Glomerular endothelial cell (primary cell): ENCODE data around the gene HNRNPM. TPM values are rescaled to one million over a fixed set of nuclear protein-coding genes. Genes with fewer than 3 reads are reported as not detected.
"Not testable (repeated sequence)": the region's sequence is repeated elsewhere in the genome, so short reads cannot be mapped to it uniquely, and the experiment has no call there.

ENCODE experiments used
- DNase-seq: peaks from one replicate; pipeline ENCODE4 v3.0.0-alpha.2; 2011; ENCODE audit warnings: low read depth, low spot score; ENCODE audit errors: extremely low read depth
- total RNA-seq: library from RNA; depleted of rRNA; stranded (reverse); fragments of >200 nt; gene quantifications from 2 replicates; pipeline ENCODE4 v1.2.3, GENCODE V29; 2015

HNRNPM gene
- total RNA-seq, 1 donor from 2014 or later, result 136 TPM

DNA sequence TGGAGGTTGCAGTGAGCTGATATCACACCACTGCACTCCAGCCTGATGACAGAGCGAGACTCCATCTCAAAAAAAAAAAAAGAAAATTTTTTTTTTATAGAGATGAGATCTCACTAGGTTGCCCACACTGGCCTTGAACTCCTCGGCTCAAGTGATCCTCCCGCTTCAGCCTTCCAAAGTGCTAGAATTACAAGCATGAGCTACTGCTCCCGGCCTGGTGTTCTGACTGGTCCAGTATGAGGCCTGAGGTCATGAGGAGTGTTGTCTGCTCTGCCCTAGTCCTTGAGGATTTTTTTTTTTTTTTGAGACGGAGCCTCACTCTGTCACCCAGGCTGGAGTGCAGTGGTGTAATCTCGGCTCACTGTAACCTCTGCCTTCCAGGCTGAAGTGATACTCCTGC lies 19.4 kb upstream of the HNRNPM start:
- not testable (repeated sequence) for DNase-seq

GRCh38 chr19:8426283-8426682 lies 18.5 kb upstream of the HNRNPM start:
- no peak for DNase-seq

DNA sequence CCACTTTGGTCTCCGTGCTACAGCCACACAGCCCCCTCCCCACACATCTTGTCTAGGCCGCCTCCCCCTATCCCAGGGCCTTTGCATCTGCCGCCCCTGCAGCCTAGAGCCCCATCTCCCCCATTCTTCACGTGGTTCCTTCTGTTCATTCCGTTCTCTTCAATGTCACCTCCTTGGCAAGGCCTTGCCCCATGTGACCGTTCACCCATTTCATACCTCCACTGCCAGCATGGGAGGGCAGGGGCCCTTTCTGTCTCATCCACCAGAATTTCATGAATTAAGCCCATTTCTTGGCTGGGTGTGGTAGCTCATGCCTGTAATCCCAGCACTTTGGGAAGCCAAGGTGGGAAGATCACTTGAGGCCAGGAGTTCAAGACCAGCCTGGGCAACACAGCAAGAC lies 15.7 kb upstream of the HNRNPM start:
- DNase-seq, result no peak

GRCh38 chr19:8429826-8430225 lies 14.9 kb upstream of the HNRNPM start:
- DNase-seq, result no peak

GRCh38 chr19:8430650-8431049 lies 14.1 kb upstream of the HNRNPM start:
- DNase-seq, result no peak

- no peak for DNase-seq
Measured at GRCh38 chr19:8438236-8438635, 6.5 kb upstream of the HNRNPM start.

DNA sequence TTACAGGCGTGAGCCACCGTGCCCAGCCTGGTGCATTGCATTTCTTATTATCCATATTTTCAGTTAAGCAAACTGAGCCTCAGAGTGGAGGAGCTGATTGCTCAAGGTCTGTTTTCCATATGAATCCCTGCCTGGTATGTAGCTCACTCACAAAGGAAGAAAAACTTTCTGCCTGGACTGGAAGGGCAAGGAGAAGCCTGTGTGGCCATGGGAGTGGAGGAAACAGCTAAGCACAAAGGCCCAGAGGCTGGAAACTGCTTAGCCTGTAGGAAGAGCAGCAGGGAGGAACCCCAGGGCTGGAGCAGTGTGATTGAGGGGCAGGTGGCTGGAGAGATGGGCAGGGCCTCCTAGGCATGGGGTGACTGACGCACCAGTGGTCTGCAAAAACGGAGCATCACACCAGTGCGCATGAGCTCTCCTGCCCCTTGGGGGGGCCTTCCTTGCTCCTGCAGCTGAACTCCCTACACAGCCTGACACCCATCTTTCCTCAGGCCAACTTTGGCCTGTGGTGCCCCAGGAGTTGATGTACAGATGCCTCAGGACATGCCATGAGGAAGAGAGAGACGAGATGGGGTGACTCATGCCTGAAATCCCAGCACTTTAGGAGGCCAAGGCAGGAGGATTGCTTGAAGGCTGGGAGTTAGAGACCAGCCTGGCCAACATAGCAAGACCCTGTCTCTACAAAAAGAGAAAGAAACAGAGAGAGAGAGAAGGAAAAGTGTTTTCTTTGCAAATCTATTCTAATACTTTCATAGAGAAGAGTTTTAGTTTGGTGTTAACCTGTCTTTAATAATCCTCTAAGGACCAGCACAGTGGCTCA lies 2.8 kb upstream of the HNRNPM start:
- no peak for DNase-seq

- DNase-seq, result not testable (repeated sequence)
Measured at GRCh38 chr19:8444140-8444676, 567 bp upstream of the HNRNPM start.

- no peak for DNase-seq
Measured at GRCh38 chr19:8445488-8446001, 770 bp downstream of the HNRNPM start.

- DNase-seq, result no peak
Measured at GRCh38 chr19:8446061-8446709, 1.4 kb downstream of the HNRNPM start.

DNA sequence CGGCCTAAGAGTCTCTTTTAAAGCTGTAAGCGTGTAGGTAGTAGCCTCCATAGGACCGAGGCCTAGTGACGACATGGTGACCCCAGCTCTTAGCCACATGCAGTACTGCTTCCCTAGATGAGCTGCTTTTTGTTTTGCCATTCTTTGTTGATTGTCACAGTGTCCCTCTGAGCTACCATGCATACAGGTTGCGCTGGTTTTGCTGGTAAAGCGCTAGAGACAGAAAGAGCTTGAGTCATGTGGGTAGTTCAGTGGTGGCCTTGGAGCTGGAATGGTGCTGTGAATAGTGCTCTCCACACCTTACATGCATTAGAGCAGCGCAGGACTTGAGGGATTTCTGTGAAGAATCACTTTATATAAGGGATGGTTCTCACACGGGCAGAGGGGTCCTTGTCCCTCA lies 5.1 kb downstream of the HNRNPM start:
- no peak for DNase-seq

DNA sequence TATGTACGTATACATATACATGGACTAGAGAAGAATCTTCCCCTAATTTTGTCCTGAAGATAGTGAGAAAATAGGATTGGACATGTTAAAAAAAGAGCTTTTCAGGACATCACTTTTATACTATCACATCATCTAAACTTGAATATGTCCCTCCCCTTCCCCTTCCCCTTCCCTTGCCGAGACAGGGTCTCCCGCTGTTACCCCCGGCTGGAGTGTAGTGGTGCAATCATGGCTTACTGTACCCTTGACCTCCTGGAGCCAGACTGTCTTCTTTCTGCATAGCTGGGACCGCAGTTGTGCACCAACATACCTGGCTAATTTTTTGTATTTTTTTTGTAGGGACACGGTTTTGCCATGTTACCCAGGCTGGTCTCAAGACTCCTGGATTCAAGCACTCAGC lies 6.6 kb downstream of the HNRNPM start:
- no peak for DNase-seq

- DNase-seq, result no peak
Measured at GRCh38 chr19:8451885-8452284, 7.1 kb downstream of the HNRNPM start.

DNA sequence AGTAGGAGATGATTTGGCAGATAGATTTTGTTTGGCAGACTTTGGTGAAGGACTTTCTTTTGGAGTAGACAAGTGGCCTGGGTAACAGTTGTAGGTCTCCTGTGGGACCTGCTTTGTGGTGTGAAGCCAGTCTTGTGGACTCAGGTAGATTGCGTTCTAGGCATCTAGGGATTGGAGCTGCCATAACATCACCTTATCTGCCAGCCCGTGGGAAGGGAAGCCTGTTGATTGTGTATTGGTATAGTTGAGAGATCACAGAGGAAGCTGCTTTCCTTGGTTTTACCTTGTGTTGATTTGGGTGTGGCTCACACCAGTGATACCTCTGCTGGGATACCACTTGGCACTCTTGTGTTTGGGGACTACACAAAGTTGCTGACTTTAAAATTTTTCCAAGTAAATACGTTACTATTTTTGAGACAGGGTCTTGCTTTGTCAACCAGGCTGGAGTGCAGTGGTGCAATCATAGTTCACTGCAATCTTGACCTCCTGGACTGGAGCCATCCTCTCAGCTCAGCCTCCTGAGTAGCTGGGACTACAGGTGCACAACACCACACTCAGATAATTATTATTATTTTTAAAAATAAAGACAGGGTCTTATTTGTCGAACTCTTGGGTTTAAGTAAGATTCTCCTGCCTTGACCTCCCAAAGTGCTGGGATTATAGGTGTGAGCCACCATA lies 7.8 kb downstream of the HNRNPM start:
- DNase-seq, result no peak

DNA sequence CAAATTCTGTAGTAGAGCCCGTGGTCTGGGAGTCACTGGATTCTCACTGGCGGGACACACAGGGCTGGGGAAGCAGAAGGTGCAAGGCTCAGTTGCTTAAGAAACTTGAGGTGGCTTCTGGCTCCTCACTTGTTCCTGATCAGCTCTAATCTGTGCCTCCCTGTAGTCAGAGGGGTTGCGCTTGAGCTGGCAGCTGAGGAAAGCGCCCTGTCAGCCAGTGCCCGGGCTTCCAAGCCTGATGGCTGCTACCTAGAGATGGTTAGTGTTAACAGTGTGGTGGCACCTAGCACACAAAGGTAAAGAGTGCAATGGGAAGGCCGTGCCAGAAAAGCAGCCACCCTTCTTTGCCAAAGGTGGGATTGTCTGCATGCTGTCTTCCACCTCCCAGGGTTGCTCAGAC lies 8.8 kb downstream of the HNRNPM start:
- DNase-seq, result no peak

GRCh38 chr19:8454218-8454617 lies 9.4 kb downstream of the HNRNPM start:
- no peak for DNase-seq

- DNase-seq, result no peak
Measured at GRCh38 chr19:8455018-8455417, 10.2 kb downstream of the HNRNPM start.

GRCh38 chr19:8456064-8456463 lies 11.3 kb downstream of the HNRNPM start:
- DNase-seq, result no peak

DNA sequence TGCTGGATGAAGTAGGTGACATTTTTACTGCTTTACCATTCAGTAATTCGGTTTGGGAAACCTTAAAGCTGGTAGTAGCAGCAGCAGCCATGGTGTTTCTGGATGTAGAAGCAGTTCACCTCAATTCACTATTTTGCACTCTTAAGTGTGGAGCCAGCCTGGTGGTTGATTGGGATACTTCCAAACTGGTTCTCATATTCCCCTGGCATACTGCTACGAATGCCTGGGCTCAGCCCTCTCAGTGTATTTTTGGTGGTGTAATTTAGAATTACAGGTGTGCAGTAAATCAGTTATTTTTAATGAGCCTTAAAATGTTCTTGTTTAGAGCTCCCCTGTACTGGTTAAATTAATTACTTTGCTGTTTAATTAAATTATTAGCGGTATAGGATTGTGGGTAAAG lies 12.4 kb downstream of the HNRNPM start:
- no peak for DNase-seq

DNA sequence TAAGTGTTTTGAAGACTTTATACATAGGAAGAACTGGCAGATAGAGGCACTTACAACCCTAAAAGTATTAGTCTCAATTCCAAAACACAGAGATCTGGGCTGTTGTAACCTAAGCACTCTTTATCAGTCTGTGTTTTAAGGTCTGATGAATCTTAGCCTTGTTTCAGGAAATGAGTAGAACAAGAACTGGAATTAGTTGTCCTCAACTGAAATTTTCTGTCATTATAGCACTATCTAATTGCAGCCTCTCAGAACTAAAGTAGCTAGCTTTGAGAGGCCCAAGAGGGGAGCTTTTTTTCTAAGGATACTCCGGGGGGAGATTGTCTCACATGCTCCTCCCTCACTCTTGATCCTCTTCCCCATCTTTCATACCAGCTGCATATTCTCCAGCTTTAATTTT lies 13.1 kb downstream of the HNRNPM start:
- DNase-seq, result no peak

- no peak for DNase-seq
Measured at GRCh38 chr19:8458380-8458779, 13.6 kb downstream of the HNRNPM start.
